HFF-Myc (cell line): ENCODE data around the gene RGS21.

Experiments
- DNase-seq: peaks from one replicate; pipeline ENCODE4 v3.0.0-alpha.2; 2011; ENCODE audit warnings: low read depth; ENCODE audit errors: extremely low read depth
- H3K4me3 ChIP-seq: replicated peaks from 2 replicates; pipeline ENCODE4 v1.5.1; 2011; ENCODE audit warnings: low read depth, mild to moderate bottlenecking, control low read depth, low read length
- CTCF ChIP-seq: IDR thresholded peaks from 2 replicates; pipeline ENCODE4 v1.5.1; 2012; ENCODE audit warnings: mild to moderate bottlenecking, low read depth, low read length, control low read depth; ENCODE audit errors: missing control alignments

The RGS21 gene

GRCh38 chr1:192350356-192350755 lies 33.6 kb downstream of the RGS21 start:
- TF ChIP-seq CTCF = no peak
- DNase-seq = no peak
- no peak overlapping the region for H3K4me3 ChIP-seq

GRCh38 chr1:192351550-192351949 lies 34.8 kb downstream of the RGS21 start:
- DNase-seq = no peak
- H3K4me3 ChIP-seq = no peak overlapping the region
- no peak for TF ChIP-seq CTCF

GRCh38 chr1:192357924-192358323 lies 41.1 kb downstream of the RGS21 start:
- TF ChIP-seq CTCF = no peak
- no peak for DNase-seq
- H3K4me3 ChIP-seq = no peak overlapping the region

GRCh38 chr1:192358402-192358801 lies 41.6 kb downstream of the RGS21 start:
- no peak for TF ChIP-seq CTCF
- no peak overlapping the region for H3K4me3 ChIP-seq
- DNase-seq = no peak

GRCh38 chr1:192358822-192359221 lies 42.0 kb downstream of the RGS21 start:
- TF ChIP-seq CTCF = no peak
- DNase-seq = no peak

GRCh38 chr1:192363177-192363576 lies 46.4 kb downstream of the RGS21 start:
- TF ChIP-seq CTCF = peak; percentile 5
- DNase-seq = no peak

More at GRCh38 chr1:192358822-192359221, 42.0 kb downstream of the RGS21 start:
- no peak overlapping the region for H3K4me3 ChIP-seq

GRCh38 chr1:192367436-192367835 lies 50.6 kb downstream of the RGS21 start:
- no peak for DNase-seq
- H3K4me3 ChIP-seq = no peak overlapping the region
- TF ChIP-seq CTCF = no peak

More at GRCh38 chr1:192363177-192363576, 46.4 kb downstream of the RGS21 start:
- no peak overlapping the region for H3K4me3 ChIP-seq
